Thoracic aorta (tissue), 2 donors: ENCODE data around the gene CDKAL1. TPM values are rescaled to one million over a fixed set of nuclear protein-coding genes. Genes with fewer than 3 reads are reported as not detected.

Source experiments
- ATAC-seq: fragments of 150-250 bp; one replicate; pipeline ENCODE4 v1.8.0; 2017; ENCODE audit warnings: low read depth; ENCODE audit not compliant: insufficient number of reproducible peaks, low FRiP score
- DNase-seq: peaks from one replicate; pipeline ENCODE4 v3.0.0-alpha.2; 2020; ENCODE audit warnings: low spot score
- H3K27ac ChIP-seq, 2 donors: fragments of 200-600 bp; sonication (generic); 1 replicate in 1 of 2; 2 replicates in 1 of 2; pipeline ENCODE4 v1.5.1; 2016; ENCODE audit warnings: mild to moderate bottlenecking in 2 of 2, moderate library complexity in 2 of 2
- H3K27me3 ChIP-seq: fragments of 200-600 bp; sonication (generic); replicated peaks from 2 replicates; pipeline ENCODE4 v1.6.0; 2016; ENCODE audit warnings: mild to moderate bottlenecking; ENCODE audit not compliant: insufficient read depth
- H3K36me3 ChIP-seq: fragments of 200-600 bp; sonication (generic); one replicate; pipeline ENCODE4 v1.5.1; 2016
- H3K4me1 ChIP-seq, 2 donors: fragments of 200-600 bp; sonication (generic); 1 replicate in 1 of 2; 2 replicates in 1 of 2; pipeline versions ENCODE4 v1.5.1 to v1.6.0; 2016; ENCODE audit warnings: low read depth in 2 of 2, mild to moderate bottlenecking in 1 of 2; ENCODE audit not compliant: control insufficient read depth in 1 of 2
- H3K4me3 ChIP-seq: fragments of 200-600 bp; sonication (generic); 2 replicates; pipeline ENCODE4 v1.5.1; 2016; ENCODE audit warnings: mild to moderate bottlenecking
- H3K9me3 ChIP-seq: fragments of 200-600 bp; sonication (generic); 2 replicates; pipeline ENCODE4 v1.5.1; 2016
- total RNA-seq, 2 donors: library from RNA; depleted of rRNA; stranded (reverse); fragments of >200 nt; gene quantifications; one replicate each; pipeline versions ENCODE4 v1.1.0 to v1.2.3, GENCODE V29; 2016
- TF ChIP-seq, protein P1 (sequence below): fragments of 200-600 bp; sonication (generic); IDR thresholded peaks from one replicate; pipeline ENCODE4 v1.5.1; 2019; ENCODE audit warnings: antibody characterized with exemption

CDKAL1 gene
- total RNA-seq, 2 donors from 2014 or later, result 8.5 to 14.6 TPM

DNA sequence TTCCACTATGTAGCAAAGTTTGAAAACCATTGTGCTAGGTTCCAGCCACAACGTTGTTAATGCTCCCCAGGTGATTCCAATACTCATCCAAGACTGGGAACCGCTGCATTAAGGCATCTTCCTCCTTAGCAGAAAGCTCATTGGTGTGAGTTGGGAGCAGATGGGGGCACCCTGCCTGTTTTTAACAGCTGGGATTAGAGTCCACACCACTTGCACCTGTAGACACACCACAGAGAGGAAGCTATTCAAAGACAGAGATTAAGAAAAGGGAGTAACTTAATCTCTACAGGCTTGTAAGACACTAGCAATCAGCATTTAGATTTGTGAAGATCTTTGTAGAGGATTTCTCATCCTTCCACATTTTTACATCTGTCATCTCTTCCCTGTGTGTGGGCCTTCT lies 725.4 kb downstream of the CDKAL1 start:
- TF ChIP-seq, protein P1, sequence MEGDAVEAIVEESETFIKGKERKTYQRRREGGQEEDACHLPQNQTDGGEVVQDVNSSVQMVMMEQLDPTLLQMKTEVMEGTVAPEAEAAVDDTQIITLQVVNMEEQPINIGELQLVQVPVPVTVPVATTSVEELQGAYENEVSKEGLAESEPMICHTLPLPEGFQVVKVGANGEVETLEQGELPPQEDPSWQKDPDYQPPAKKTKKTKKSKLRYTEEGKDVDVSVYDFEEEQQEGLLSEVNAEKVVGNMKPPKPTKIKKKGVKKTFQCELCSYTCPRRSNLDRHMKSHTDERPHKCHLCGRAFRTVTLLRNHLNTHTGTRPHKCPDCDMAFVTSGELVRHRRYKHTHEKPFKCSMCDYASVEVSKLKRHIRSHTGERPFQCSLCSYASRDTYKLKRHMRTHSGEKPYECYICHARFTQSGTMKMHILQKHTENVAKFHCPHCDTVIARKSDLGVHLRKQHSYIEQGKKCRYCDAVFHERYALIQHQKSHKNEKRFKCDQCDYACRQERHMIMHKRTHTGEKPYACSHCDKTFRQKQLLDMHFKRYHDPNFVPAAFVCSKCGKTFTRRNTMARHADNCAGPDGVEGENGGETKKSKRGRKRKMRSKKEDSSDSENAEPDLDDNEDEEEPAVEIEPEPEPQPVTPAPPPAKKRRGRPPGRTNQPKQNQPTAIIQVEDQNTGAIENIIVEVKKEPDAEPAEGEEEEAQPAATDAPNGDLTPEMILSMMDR, result no peak
- Histone ChIP-seq H3K4me3 (no peak overlapping the region), H3K27me3 (no peaks in the 10 kb centered on the region), H3K4me1 (no peaks in the 10 kb centered on the region), H3K27ac (no peak overlapping the region), H3K36me3 (no peaks in the 10 kb centered on the region), H3K9me3 (no peaks in the 10 kb centered on the region)
- DNase-seq, result no peak
- no peak for ATAC-seq

DNA sequence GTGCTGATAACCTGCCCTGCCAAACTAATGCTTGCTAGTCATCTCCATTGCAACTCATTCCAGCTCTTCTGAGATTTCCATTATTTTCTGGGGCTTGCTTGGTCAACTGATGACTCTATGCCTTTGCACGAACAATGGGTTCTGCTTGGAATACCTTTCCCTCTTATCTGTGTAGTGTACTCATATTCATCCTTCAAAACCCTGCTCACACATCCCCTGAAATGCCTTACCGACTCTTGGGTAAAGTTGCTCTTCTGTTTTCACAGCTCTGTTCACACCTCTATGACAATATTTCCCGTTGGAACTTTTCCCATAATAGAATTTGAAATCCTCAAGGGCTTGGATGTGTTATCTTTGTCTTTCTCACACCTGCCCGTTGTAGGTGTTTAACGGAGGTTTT lies 728.2 kb downstream of the CDKAL1 start:
- Histone ChIP-seq H3K9me3 (no peaks in the 10 kb centered on the region), H3K4me1 (no peaks in the 10 kb centered on the region), H3K36me3 (no peaks in the 10 kb centered on the region), H3K27ac (no peak overlapping the region), H3K27me3 (no peaks in the 10 kb centered on the region), H3K4me3 (no peak overlapping the region)
- DNase-seq, result no peak
- TF ChIP-seq, protein P1, result no peak
- no peak for ATAC-seq

DNA sequence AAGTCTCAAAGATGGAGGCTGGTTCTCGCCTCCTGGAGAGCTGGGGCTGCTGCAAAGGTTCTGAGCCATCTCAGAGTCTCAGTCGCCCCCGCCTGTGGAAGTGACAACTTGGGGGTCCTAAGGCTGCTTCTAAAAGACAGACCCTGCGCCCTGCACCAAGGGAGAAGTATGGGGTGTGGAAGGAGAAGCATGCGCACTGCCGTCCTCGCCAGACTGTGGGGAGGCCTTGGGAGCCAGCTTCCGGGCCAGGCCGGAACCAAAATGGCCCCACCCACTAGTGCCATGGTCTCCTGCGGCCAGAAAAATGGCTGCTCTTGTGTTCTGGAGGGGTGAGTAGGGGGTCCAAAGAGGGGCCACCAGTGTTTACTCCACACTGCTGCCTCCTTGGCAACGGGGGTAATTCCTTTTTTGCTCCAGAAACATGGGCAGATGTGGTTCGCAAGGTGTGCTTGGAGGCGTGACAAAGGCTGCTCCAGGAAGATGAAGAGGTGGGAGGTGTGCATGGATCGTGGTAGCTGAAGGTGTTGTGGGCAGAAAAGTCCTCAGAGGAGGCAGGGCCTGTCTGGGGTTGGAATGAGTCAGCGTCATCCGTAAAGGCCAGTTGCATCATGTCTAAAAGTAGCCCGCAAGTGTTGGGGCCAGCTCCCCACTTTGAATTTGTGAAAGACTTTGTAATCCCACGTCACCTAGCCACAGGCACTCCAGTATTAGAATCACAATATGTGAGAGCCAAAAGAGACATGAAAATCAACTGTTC lies 729.5 kb downstream of the CDKAL1 start:
- no peaks in the 10 kb centered on the region for H3K27me3 ChIP-seq
- H3K36me3 ChIP-seq, result no peaks in the 10 kb centered on the region
- H3K27ac ChIP-seq, result no peak overlapping the region
- H3K4me1 ChIP-seq, result no peaks in the 10 kb centered on the region
- ATAC-seq, result no peak
- no peak overlapping the region for H3K4me3 ChIP-seq
- H3K9me3 ChIP-seq, result no peaks in the 10 kb centered on the region
- TF ChIP-seq, protein P1, result no peak
- DNase-seq, result no peak

DNA sequence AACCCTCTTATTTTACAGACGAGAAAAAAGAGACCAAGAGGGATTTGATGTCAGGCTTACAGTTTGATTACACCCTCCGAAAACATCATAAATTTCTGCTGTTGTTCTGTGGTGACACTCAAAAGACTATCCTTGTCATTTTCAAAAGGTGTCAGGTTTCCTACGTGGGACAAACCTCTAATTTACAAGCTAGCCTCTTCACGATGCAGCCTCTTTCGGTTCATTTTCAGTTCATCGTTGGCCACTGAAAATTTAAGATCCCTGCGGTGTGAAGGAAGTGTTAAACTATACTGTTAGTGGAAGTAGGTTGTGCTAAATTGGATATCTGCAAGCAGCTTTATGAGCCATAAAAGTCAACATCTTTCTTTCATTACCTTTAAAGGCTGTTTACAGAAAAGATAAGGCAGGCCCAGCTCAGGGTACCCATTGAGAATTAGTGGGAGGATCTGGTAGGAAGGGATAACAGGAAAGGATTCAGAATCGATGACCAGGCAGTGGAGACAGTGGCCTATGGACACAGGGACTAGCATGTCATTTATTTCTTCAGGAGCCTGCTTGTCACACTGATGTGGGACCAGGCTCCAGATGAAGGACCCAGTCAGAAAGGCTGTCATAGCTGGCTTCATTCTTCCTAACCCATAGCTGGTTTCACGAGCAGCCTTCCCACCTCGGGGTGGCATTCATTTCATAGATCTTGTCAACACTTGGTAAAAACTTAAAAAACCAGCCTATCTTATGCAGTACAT lies 730.2 kb downstream of the CDKAL1 start:
- Histone ChIP-seq H3K27ac (no peak overlapping the region), H3K9me3 (no peaks in the 10 kb centered on the region), H3K4me3 (no peak overlapping the region), H3K4me1 (no peaks in the 10 kb centered on the region), H3K27me3 (no peaks in the 10 kb centered on the region), H3K36me3 (no peaks in the 10 kb centered on the region)
- TF ChIP-seq, protein P1, result no peak
- DNase-seq (no peak), ATAC-seq (no peak)

DNA sequence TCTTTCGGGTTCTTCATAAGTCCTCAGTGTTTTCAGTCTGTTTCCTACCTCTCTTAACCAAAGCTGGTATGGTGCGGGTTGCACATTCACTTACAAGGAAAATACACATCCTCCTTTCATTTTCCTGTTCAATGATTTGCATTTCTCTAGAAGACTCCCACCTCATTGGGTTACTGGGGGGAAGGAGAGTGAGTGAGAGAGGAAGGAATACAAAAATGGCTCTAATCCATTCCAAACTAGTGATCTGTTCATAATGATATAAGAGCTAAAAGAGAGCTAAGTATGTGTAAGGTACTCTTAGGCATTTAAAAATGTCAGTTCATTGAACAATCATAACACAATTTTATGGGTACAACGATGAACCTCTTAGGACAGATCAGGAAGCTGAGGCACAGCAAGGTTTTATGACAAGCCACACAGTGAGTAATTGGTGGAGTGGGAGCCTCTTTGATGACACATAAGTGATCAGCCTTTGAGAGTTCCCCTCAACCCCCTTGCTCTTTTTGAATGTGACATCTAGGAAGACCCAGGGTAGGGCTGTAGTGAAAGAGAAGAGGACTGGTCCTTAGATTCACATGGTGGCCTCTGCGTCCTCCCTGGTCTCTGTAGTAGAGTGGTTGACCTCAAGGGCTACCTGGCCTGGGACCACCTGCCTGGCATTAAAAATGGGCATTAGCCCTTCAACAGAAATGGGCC lies 730.9 kb downstream of the CDKAL1 start:
- Histone ChIP-seq H3K27ac (no peak overlapping the region), H3K27me3 (no peaks in the 10 kb centered on the region), H3K4me1 (no peaks in the 10 kb centered on the region), H3K4me3 (no peak overlapping the region), H3K36me3 (no peaks in the 10 kb centered on the region), H3K9me3 (no peaks in the 10 kb centered on the region)
- DNase-seq (no peak), ATAC-seq (no peak)
- TF ChIP-seq, protein P1, result no peak
